ENCODE measurements around the gene ERC2. TPM values are rescaled to one million over a fixed set of nuclear protein-coding genes. Genes with fewer than 3 reads are reported as not detected.

The ERC2 gene
- total and polyA plus RNA-seq, 2 donors (not counting 3 experiments of a cell fraction or from before 2014, with no cell fraction given) = 5.6 to 15.5 TPM

DNA sequence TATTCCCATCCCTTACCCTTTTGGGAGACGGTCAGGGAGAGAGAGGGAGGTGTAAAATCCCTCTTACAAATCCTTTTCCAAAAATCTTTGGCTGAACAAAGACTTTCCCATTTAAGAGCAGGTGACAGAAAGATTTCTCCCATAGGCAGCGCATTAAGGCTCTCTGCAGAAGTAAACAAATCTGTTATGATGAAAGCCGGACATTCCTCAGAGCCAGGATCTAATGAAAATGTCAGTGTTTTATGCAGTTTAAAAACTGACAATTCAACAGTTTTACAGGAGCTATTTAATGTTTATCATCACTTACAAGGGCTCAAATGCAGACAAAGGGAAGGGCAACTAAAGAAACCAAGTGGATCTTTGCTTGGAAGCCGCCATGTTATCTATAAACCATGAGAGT lies 872.8 kb downstream of the ERC2 start:
- ChIA-PET CTCF (no interaction called here), POLR2A (no interaction called here)
- no peak overlapping the region for H2AFZ ChIP-seq (ENCODE audit: low read depth, low read length)
- no peaks in the 10 kb centered on the region for H4K20me1 ChIP-seq (replicated peaks; ENCODE audit: control insufficient read depth, extremely low read depth, insufficient read depth, low read length)
- H3K9me3 ChIP-seq (replicated peaks; ENCODE audit: control insufficient read depth, insufficient read depth, low read length) = no peaks in the 10 kb centered on the region
- no peak overlapping the region for H3K27ac ChIP-seq (ENCODE audit: insufficient read depth, low read depth, low read length)
- no peaks in the 10 kb centered on the region for H3K36me3 ChIP-seq (ENCODE audit: control insufficient read depth in 2 of 2, extremely low read depth in 1 of 2, insufficient read depth in 2 of 2, low read length in 2 of 2)
- no peak overlapping the region for H3K4me3 ChIP-seq (replicated peaks in 1 of 3; ENCODE audit: insufficient read depth in 1 of 3, low read depth in 1 of 3, low read length in 3 of 3)
- dilution Hi-C loops (cut with MboI; ENCODE audit: extremely low pct_ligation_motif_present, low sequenced_read_pairs) (no loop called here), intact Hi-C loops (cut with micrococcal nuclease) (no loop called here)
- H3K4me2 ChIP-seq (ENCODE audit: insufficient read depth, low read length) = no peak overlapping the region
- H3K4me1 ChIP-seq (ENCODE audit: control insufficient read depth, extremely low read depth, insufficient read depth, low read length) = no peaks in the 10 kb centered on the region
- no peaks in the 10 kb centered on the region for H3K9me1 ChIP-seq (replicated peaks; ENCODE audit: control insufficient read depth, extremely low read depth, insufficient read depth, low read length)
- TF ChIP-seq FOS (IDR thresholded peaks at IDR 0.05; ENCODE audit: borderline replicate concordance, insufficient read depth, low read length) = no peak
- no peak for TF ChIP-seq POLR2A (IDR thresholded peaks at IDR 0.05; ENCODE audit: low read depth, low read length)
- no peak for TF ChIP-seq JUN (IDR thresholded peaks at IDR 0.05; ENCODE audit: borderline replicate concordance, insufficient read depth, insufficient read length, low read depth)
- no peak for TF ChIP-seq CTCF (IDR thresholded peaks at IDR 0.05; ENCODE audit: extremely low read depth in 1 of 2, insufficient read depth in 1 of 2, low read depth in 1 of 2, low read length in 2 of 2)
- no peak for TF ChIP-seq EZH2 (IDR thresholded peaks at IDR 0.05; ENCODE audit: borderline replicate concordance, low read depth, low read length, severe bottlenecking)
- TF ChIP-seq, protein P1, sequence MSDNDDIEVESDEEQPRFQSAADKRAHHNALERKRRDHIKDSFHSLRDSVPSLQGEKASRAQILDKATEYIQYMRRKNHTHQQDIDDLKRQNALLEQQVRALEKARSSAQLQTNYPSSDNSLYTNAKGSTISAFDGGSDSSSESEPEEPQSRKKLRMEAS (IDR thresholded peaks at IDR 0.05; ENCODE audit: insufficient read depth, insufficient read length) = no peak
- TF ChIP-seq MYC (IDR thresholded peaks at IDR 0.05; ENCODE audit: low read depth, low read length) = no peak
- no peak for TF ChIP-seq POLR2AphosphoS5 (IDR thresholded peaks at IDR 0.05; ENCODE audit: insufficient read depth, low read depth, low read length)
- TF ChIP-seq GATA2 (IDR thresholded peaks at IDR 0.05; ENCODE audit: insufficient read depth, insufficient read length, low read depth, low read length) = no peak
- H3K27me3 ChIP-seq (ENCODE audit: control insufficient read depth in 2 of 2, insufficient read depth in 2 of 2, low read length in 2 of 2) = no peaks in the 10 kb centered on the region
- no peak overlapping the region for H3K9ac ChIP-seq (replicated peaks; ENCODE audit: extremely low read depth, insufficient read depth, low read length)
- no peak for DNase-seq (ENCODE audit: low read depth, low spot score)
- no peak for FAIRE-seq
- no peaks in the 10 kb centered on the region for H3K79me2 ChIP-seq (ENCODE audit: control insufficient read depth, insufficient read depth, low read length)
- BruUV-seq (replicated peaks) = no TSS peak
